GM12878 (cell line): ENCODE results near the gene ENDOV.

ENCODE experiments used
- BACH1 ChIP-seq: fragments of 450-650 bp; IDR thresholded peaks from 2 replicates; pipeline ENCODE4 v1.6.1; 2017; ENCODE audit warnings: mild to moderate bottlenecking, borderline replicate concordance
- EP300 ChIP-seq, 2 experiments: fragments of 150-350 bp in 1 of 2; IDR thresholded peaks; 2 replicates each; pipeline ENCODE4 v1.6.1; 2011 to 2012; ENCODE audit warnings: low read depth in 2 of 2, low read length in 2 of 2, borderline replicate concordance in 1 of 2, improper control_type of control experiment in 1 of 2, inconsistent platforms in 1 of 2; ENCODE audit not compliant: control insufficient read depth in 1 of 2
- MXI1 ChIP-seq: fragments of 150-350 bp; IDR thresholded peaks from 2 replicates; pipeline ENCODE4 v1.6.1; 2011; ENCODE audit warnings: low read depth, mild to moderate bottlenecking, inconsistent platforms, low read length, improper control_type of control experiment
- POLR2A ChIP-seq: IDR thresholded peaks from 2 replicates; pipeline ENCODE4 v1.6.1; 2011; ENCODE audit warnings: low read depth, mild to moderate bottlenecking, low read length
- TARDBP ChIP-seq: IDR thresholded peaks from 2 replicates; pipeline ENCODE4 v1.6.1; 2016; ENCODE audit warnings: borderline replicate concordance
- ZZZ3 ChIP-seq: IDR thresholded peaks from 2 replicates; pipeline ENCODE4 v1.6.1; 2011; ENCODE audit warnings: low read depth; ENCODE audit not compliant: control insufficient read depth, insufficient read length
- TF ChIP-seq, protein P1 (sequence below): IDR thresholded peaks from 2 replicates; pipeline ENCODE4 v1.6.1; 2011; ENCODE audit warnings: mild to moderate bottlenecking, low read depth, low read length, moderate library complexity; ENCODE audit not compliant: insufficient replicate concordance
- TF ChIP-seq, protein P2 (sequence below): fragments of 450-650 bp; IDR thresholded peaks from 2 replicates; pipeline ENCODE4 v1.6.1; 2016; ENCODE audit warnings: mild to moderate bottlenecking
- TF ChIP-seq, protein P3 (sequence below), 3 experiments: IDR thresholded peaks in 2 of 3; conservative IDR thresholded peaks in 1 of 3; 2 replicates each; pipeline ENCODE4 v1.5.1; 2011; ENCODE audit warnings: low read depth in 3 of 3, low read length in 3 of 3, mild to moderate bottlenecking in 3 of 3, control low read depth in 2 of 3, moderate library complexity in 2 of 3, inconsistent platforms in 1 of 3, mixed read lengths in 1 of 3; ENCODE audit not compliant: control insufficient read depth in 2 of 3, insufficient read depth in 1 of 3; ENCODE audit errors: extremely low read depth in 1 of 3
- TF ChIP-seq, protein P4 (sequence below): IDR thresholded peaks from 2 replicates; pipeline ENCODE4 v1.6.1; 2012; ENCODE audit warnings: low read depth, low read length, improper control_type of control experiment

DNA sequence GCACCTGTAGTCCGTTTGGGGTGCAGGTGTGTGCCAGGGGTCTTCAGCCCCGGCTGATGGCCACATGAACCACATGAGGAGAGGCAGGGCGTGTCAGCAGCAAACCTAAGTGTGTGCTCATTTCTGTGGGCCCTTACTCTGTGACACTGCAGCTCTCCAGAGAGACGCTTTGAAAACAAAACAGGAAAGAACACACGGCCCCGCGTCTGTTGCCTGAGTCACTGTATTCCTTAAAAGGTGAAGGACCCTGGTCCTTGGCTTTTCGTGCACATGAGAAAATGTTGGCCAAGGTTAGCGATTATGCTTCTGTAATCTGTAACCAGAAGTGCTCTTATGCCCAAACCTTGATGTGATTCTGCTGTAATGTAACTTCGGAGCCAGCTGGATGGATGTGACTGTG lies 22.6 kb downstream of the ENDOV start:
- TF ChIP-seq POLR2A (no peak), ZZZ3 (no peak), EP300 (IDR thresholded peaks at IDR 0.05; ENCODE audit: borderline replicate concordance in 1 of 2, control insufficient read depth in 1 of 2, low read depth in 2 of 2, low read length in 2 of 2) (no peak), MXI1 (no peak), BACH1 (no peak), TARDBP (no peak)
- TF ChIP-seq, protein P1, sequence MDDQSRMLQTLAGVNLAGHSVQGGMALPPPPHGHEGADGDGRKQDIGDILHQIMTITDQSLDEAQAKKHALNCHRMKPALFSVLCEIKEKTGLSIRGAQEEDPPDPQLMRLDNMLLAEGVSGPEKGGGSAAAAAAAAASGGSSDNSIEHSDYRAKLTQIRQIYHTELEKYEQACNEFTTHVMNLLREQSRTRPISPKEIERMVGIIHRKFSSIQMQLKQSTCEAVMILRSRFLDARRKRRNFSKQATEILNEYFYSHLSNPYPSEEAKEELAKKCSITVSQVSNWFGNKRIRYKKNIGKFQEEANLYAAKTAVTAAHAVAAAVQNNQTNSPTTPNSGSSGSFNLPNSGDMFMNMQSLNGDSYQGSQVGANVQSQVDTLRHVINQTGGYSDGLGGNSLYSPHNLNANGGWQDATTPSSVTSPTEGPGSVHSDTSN = no peak
- TF ChIP-seq, protein P2, sequence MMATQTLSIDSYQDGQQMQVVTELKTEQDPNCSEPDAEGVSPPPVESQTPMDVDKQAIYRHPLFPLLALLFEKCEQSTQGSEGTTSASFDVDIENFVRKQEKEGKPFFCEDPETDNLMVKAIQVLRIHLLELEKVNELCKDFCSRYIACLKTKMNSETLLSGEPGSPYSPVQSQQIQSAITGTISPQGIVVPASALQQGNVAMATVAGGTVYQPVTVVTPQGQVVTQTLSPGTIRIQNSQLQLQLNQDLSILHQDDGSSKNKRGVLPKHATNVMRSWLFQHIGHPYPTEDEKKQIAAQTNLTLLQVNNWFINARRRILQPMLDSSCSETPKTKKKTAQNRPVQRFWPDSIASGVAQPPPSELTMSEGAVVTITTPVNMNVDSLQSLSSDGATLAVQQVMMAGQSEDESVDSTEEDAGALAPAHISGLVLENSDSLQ = no peak
- TF ChIP-seq, protein P3, sequence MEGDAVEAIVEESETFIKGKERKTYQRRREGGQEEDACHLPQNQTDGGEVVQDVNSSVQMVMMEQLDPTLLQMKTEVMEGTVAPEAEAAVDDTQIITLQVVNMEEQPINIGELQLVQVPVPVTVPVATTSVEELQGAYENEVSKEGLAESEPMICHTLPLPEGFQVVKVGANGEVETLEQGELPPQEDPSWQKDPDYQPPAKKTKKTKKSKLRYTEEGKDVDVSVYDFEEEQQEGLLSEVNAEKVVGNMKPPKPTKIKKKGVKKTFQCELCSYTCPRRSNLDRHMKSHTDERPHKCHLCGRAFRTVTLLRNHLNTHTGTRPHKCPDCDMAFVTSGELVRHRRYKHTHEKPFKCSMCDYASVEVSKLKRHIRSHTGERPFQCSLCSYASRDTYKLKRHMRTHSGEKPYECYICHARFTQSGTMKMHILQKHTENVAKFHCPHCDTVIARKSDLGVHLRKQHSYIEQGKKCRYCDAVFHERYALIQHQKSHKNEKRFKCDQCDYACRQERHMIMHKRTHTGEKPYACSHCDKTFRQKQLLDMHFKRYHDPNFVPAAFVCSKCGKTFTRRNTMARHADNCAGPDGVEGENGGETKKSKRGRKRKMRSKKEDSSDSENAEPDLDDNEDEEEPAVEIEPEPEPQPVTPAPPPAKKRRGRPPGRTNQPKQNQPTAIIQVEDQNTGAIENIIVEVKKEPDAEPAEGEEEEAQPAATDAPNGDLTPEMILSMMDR (IDR thresholded peaks at IDR 0.05 in 2 of 3, conservative IDR thresholded peaks at IDR 0.05 in 1 of 3; ENCODE audit: control insufficient read depth in 2 of 3, extremely low read depth in 1 of 3, insufficient read depth in 1 of 3, low read depth in 3 of 3, low read length in 3 of 3) = no peak
- TF ChIP-seq, protein P4, sequence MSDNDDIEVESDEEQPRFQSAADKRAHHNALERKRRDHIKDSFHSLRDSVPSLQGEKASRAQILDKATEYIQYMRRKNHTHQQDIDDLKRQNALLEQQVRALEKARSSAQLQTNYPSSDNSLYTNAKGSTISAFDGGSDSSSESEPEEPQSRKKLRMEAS = no peak
